Stimulated activated naive CD8-positive, alpha-beta T cell treated with anti-CD3 and anti-CD28 coated beads, Interleukin-15, Interleukin-2, amounts not matched to agents 100 U/mL and 50 U/mL, for 24 hours (primary cell): Measurements from ENCODE around the gene CCNE1.
"Not testable (repeated sequence)": the region's sequence is repeated elsewhere in the genome, so short reads cannot be mapped to it uniquely, and the experiment has no call there.

Source experiments
- ATAC-seq: fragments of 150-1000 bp; cut with Tn5 transposase; one replicate; pipeline ENCODE4 v1.10.0; 2021
- DNase-seq: peaks from one replicate; pipeline ENCODE4 v3.0.0; 2021

Gene CCNE1

DNA sequence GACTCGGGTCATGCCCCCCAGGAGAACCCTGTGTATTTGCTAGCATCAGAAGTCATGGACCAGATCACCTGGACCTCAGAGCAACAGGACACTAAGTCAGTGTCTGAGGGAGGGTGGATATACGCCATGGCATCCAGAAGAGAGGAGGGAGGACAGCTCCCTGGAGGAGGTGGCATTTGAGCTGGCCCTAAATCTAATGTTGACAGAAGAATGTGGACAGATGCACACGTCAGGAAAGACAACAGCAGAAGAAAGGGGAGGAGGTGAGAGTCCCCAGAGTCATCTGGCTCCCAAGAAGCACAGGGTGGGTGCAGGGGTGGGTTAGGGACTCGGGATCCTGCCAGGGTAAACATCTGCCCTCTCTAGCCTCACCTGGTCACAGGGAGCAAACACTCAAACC, 24.5 kb upstream of the CCNE1 start:
- no peak for ATAC-seq
- no peak for DNase-seq

DNA sequence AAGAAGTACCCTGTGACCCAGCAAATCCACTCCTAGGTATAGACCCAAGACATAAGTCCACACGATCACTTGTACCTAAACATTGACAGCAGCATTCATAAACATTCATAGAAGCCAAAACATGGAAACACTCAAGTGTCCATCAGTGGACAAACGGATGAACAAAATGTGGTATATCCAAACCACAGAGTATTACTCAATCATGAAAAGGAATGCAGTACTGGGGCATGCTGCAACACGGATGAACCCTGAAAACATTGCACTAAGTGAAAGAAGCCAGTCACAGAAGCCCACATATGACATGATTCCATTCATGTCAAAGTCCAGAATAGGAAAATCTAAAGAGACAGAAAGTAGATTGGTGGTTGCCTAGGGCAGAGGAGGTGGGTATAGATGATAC, 22.8 kb upstream of the CCNE1 start:
- DNase-seq: no peak
- no peak for ATAC-seq

DNA sequence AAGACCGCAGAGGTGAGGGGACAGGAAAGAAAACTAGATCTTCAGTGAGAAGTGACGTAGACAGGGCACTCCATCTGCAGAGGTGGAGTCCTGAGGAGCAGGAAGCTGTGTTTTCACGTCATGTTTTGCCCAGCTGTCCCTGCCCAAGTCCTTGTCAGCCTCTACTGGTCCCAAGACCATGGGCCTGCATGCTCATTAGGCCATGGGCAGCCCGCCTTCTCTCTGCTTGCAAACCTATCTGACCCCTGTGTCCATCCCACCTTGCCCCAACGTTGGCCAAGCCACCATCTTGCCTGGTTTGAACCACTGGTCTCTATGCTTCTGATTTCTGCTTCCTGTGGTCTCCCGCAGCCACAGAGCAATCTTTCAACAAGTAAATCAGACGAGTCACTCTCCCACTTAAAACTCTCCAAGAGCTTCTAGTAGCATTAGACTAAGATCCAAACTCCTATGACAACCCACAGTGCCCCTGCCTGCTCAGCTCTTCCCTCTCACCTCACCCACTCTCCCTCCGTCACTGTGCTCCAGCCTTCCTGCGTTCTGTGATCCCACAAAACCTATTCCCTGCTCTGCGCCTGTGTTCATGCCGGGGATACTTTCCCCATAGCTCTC, 18.6 kb upstream of the CCNE1 start:
- DNase-seq (no peak), ATAC-seq (no peak)

DNA sequence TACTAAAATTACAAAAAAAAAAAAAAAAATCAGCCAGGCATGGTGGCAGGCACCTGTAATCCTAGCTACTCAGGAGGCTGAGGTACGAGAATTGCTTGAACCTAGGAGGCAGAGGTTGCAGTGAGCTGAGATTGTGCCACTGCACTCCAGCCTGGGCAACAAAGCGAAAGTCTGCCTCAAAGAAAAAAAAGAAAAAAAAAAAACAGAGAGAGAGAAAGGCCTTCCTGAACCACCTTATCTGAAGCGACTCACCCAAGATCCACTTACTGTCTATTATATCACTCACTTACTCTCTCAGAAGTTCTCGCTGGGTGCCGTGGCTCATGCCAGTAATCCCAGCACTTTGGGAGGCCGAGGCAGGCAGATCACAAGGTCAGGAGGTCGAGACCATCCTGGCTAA, 17.3 kb upstream of the CCNE1 start:
- not testable (repeated sequence) for ATAC-seq, DNase-seq

DNA sequence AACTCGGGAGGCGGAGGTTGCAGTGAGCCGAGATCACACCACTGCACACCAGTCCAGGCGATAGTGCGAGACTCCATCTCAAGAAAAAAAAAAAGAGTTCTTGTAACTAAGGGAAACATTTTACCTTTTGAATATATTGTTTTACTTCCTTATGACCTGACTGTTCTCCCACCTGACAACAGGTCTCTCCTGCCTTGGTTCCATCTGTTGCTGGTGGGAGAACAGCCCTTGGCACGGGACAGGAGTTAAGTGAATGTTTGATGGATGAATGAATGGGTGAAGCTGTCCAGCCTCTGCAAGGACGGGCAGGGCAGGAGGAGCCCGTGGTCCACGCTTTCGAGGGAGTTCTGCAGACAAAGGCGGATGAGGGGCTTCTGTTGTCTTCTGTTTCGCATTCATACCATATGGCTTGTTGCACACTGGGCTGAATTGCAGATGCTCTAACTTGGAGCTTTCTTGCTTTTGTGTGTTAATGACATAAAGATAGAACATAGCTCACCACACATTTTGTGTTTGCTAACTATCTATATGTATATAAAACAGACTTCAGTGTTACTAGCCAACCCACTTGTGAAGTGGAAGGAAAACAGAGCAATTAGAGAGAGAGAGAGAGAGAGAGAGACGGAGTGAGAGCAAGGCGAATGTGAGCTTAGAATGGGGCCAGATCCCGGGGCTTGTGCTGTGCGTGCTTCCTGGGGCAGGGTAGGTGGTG, 16.2 kb upstream of the CCNE1 start:
- DNase-seq: no peak
- ATAC-seq: no peak

DNA sequence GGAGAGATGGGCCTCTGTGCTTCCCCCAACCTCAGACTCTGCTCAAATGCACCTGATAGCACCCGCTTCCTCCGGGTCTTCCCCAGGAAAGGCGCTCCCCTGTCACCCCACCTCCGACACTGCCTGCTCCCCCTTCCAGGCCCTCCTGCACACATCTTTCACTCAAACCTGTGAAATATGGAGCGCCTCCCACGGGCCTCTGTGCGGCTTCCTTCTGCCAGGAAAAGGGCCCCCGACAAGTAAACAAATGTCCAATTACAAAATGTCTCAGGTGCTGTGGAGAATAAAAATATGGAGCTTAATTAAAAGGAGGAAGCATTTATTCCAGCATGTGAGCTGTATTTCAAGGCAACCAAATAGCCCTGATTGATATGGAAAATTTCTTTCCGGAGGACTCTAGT, 15.6 kb upstream of the CCNE1 start:
- no peak for ATAC-seq
- DNase-seq: no peak

DNA sequence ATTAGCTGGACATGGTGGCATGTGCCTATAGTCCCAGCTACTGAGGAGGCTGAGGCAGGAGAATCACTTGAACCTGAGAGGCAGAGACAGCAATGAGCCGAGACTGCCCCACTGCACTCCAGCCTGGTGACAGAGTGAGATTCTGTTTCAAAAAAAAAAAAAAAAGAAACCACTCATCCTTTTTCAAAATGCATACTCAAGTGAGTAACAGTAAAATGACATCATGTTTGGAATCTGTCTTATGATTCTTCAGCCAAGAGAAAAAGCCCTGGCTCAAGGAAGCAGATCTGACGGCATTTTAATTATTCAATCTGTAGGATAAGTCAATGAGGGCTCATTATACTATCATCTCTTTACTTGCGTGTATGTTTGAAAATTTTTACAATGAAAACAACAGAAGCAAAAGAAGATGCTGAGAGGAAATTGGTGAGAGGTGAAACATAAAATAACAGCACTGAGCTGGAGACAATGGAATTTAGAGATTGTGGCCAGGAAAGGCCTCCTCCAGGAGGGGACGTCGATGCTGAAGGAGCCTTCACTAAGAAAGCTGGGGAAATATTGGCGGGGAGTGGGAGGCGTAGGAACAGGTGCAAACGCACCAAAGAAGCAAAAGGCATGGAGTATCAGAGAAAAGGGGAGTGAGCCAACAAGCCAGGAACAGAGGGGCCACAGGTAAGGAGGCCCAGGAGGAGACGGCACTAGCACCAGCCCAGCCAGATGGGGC, 12.9 kb upstream of the CCNE1 start:
- no peak for DNase-seq
- no peak for ATAC-seq

DNA sequence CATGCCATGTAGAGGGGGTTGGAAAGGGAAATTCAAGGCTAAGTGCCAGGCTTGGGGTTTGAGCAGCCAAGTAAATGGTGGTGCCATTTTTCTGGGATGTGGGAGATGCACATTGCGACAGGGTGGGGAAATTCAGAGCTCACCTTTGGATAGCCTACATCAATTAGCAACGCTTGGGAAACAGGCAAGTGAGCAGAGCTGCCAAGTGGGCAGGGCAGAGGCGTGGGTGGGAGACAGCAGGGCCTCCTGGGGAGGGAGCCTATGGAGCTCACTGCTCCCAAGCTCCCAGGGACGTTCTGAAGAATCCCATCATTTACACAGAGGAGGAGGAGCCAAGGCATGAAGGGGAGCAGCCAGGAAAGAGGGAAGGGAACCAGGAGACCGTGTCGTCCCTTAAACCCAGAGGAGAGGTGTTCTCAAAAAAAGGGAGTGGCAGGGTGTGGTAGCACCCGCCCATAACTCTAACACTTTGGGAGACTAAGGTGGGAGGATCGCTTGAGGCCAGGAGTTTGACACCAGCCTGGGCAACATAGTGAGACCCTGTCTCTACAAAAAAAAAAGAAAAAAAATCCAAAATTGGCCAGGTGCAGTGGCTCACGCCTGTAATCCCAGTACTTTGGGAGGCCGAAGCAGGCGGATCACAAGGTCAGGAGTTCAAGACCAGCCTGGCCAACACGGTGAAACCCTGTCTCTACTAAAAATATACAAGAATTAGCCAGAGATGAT, 11.5 kb upstream of the CCNE1 start:
- DNase-seq: no peak
- no peak for ATAC-seq

DNA sequence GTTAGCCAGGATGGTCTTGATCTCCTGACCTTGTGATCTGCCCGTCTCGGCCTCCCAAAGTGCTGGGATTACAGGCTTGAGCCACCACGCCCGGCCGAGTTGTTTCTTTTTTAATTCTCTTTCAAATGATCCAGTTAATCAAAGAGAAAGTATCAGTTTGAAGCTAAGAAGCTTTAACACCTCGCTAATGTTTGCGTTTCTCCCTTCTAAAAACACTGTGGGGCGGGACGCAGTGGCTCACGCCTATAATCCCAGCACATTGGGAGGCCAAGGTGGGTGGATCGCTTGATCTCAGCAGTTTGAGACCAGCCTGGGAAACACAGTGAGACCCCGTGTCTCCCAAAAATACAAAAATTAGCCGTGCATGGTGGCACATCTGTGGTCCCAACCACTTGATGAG, 7.8 kb upstream of the CCNE1 start:
- not testable (repeated sequence) for DNase-seq, ATAC-seq

DNA sequence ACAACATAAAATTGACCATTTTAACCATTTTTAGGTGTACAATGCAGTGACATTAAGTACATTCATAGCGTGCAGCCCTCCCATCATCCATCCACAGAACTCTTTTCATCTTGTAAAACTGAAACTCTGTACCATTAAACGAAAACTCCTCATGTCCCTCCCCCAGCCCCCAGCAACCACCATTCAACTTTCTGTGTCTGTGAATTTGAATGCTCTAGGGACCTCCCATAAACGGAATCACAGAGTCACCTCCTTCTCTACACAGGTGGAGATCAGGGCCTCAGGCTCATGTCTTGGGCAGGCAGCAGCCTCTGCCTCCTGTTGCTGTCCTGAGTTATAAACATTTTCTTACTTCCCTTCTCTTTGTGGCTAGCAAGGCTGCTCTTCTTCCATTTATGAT, 7.3 kb upstream of the CCNE1 start:
- no peak for DNase-seq

DNA sequence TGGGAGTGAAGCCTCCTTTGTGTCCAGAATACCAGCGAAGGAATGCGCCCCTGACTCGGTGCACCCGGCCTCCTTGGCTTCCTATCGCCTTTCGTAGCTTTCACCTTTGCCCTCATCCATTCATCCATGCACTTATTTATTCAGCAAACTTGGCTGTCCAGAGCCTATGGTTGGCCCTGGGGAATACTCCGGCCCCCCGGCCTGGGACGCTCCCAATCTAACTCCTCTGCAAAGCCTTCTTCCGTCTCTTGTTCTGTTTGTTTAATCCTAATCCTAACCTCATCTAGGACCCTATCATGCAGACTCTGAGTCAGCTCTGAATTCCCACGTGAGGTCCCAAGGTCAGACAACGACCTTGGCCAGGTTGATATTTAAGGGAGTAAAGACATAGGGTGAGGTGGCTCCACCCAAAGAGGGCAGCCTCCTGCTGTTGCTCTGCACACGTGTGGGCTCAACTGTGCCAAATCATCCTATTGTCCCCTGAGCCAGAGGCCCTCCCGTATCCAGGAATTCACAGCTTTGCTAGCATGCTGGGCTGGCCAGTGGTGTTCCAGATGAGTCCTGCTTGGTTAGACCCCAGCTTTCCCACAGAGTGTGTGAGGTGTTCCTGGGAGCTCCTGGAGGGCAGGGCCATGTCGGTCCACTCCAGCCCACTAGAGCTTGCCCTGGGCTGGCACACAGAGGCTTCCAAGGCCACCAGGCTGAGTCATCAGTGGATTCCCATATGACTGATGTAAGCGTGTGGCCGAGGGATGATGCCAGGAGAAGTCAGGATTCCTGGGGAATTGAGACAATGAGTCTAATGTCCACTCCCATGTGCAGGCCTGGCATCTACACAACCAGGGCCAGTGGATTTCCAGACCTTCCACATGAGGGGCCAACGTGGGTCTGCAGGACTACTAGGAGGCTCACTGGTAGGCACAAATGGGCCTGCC, 6.5 kb upstream of the CCNE1 start:
- DNase-seq: no peak
- ATAC-seq: no peak

More for the DNA sequence above, 7.3 kb upstream of the CCNE1 start:
- peak; percentile 63 for ATAC-seq

DNA sequence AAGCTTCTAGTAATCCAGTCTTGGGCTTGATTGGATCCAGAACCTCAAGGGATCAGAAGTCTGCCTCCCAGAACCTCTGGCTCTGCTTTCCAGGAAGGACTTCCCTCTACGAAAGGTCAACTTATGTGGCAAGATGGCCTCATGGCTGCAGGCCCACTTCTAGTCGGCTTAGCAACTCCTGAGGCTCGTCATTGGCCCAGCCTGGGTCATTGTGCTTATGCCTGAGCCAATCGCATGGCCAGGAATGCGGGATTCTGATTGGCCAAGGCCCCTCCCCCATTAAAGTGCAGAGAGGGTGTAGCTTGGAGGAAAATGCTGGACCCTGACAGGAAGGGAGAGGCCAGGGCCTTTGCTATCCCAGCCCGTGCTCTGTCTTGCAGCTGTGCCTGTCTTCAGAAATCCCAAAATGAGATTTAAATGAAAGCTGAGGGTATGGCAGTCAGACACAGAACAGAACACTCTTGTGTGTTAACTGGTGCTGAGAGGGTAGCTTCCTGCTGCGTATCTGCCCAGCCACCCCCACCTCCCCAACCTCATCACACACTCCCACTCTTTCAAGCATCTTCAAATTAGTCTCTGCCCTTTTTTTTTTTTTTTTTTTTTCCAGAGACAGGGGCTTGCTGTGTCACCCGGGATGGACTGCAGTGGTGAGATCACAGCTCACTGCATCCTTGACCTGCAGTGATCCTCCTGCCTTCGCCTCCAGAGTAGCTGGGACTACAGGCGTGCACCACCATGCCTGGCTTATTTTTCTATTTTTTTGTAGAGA, 5.5 kb upstream of the CCNE1 start:
- no peak for ATAC-seq
- DNase-seq: no peak

DNA sequence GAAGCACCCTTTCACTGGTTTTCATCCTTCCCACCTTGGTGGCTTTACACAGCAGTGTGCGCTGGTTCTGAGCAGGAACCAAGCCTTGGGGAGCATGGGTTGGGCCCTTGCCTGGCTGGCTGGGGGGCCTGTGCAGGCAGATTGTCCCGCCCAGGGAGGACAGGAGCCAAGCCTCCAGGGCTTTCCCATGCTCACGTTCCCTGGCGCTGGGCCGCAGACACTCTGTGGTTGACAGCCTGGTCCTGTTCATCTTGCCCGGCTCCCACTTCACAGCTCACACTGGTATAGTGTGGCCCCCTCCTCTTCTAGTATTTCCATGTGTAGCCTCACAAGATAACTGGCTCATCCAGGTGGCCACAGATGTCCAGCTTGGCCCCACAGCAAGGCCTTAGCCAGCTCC, 4.6 kb upstream of the CCNE1 start:
- DNase-seq (no peak), ATAC-seq (no peak)

DNA sequence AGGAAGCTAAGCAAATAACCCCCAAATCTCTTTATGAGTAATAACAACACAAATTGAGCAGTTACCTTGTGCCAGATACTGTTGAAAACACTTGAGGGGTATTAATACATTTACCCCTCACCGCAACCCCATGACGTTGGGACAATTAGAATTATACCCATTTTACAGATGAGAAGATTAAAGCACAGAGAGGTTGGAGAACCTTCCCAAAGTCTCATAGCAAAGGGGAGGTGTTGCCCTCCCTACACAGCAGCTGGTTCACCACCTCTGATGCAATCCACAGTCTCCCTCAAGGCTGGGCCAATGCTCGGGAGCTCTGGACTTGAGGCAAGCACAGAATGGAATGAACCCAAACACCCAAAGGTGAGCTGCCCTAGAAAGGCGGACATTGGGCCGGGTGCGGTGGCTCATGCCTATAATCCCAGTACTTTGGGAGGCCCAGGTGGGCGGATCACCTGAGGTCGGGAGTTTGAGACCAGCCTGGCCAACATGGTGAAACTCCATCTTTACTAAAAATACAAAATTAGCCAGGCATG, 3.9 kb upstream of the CCNE1 start:
- no peak for DNase-seq

DNA sequence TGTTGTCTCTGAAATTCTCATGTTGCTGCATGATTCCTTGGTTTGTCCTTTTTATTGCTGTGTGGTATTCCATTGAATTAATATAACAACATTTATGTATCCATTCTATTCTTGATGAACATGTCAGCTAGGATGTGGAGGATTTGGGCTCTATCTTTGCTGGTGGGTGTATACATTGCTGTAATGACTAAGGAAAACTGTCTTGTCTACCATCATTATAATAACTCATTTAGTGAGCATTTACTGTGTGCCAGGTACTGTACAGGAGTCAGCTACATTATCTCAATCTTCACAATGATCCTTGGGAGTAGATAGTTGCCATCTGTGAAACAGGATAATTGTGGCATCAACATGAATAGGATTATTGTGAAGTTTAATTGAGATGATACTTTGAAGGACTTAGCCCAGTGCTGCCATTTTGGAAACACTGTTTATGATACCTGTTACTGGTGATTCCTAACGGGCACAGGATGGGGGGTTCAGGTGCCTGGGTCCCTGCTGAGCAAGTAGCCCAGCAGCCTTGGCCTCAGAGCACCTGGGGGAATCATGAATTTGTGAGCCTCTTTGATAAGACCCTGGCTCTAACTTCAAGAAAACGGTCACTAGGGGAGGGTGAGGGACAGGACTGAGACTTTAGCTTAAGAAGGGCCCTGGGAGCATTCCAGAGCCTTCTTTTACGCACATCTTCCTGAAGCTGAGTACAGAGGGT, 1.8 kb upstream of the CCNE1 start:
- DNase-seq (no peak), ATAC-seq (no peak)

More for the DNA sequence above, 3.9 kb upstream of the CCNE1 start:
- ATAC-seq: no peak

DNA sequence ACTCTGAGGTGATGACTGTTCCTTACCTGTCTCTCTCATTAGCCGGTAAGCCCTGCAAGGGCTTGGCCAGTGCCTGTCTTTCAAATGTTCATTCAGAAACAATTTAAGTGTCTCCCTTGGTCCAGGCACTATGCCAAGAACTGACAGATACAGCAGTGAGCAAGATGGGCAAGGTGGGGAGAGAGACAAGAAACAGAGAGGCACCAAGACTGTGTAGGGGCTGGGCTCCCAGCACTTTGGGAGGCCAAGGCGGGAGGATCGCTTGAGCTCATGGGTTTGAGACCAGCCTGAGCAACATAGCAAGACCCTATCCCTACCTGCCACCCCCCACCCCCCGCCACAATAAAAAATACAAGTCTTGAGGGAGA, 1.3 kb upstream of the CCNE1 start:
- ATAC-seq: no peak
- DNase-seq: no peak

DNA sequence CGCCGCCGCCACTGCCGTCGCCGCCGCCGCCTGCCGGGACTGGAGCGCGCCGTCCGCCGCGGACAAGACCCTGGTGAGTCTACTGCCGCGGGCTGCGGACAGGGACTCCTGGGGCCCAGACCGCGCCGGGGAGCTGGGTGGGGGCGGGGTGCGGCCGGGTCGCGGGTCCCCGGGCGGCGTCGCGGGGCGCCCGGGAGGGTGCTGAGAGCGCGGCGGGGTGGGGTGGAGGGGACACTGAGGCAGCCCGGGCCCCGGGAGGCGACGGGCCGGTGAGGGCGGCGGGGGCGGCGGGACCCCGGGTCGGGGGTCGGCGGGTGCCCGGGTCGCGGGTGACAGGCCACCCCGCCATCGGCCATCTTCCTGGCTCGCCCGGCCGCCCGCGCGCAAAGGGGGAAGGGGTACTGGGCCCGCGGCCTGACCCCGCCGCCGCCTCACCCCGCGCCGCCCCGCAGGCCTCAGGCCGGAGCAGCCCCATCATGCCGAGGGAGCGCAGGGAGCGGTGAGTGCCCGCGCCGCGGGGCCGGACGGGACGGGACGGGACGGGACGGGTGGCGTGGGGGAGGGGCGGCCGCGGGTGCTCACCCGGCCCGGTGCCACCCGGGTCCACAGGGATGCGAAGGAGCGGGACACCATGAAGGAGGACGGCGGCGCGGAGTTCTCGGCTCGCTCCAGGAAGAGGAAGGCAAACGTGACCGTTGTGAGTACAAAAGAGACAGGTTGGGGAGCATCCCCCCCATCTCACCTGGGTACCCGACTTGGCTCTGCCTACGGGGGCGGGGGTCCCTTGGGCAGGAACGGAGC, 489 bp downstream of the CCNE1 start:
- DNase-seq (peak; percentile 32), ATAC-seq (peak; percentile 9)

DNA sequence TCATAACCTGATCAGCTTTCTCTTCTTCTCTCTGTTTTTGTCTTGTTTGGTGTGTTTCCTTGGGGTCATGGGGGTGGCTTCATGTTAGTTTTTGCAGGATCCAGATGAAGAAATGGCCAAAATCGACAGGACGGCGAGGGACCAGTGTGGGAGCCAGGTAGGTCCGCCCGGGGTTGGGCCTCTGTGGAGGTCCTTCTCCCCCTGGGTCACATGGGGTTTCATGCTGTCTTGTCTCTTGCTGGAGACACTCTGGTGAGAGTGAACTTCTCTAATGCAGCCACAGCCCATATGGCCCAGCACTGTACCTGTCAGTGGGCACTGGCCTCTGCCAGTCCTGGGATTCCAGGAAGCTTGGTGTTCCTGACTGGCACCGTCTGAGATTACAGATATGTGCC, 1.1 kb downstream of the CCNE1 start:
- no peak for ATAC-seq
- DNase-seq: no peak

DNA sequence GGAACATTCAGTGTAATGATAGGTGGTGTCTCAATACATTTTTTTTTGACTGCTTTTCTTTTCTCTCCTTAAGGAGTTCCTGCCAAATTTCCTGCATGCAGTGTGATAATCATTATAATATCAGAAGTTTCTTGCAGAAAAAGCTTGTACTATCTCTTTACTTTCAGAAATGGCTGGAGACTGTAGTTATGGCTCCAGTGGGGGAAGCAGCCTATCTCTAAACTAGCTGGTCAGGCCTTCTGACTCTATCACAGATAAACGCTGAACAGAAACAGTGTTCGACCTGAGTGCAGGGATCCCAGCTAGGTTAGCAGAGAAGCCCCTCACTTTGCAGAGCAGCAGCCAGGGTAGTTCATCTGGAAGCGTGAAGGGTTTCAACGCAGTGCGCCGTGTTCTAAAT, 1.9 kb downstream of the CCNE1 start:
- no peak for ATAC-seq
- no peak for DNase-seq
